ENCODE results near the gene FBLN1. TPM values are rescaled to one million over a fixed set of nuclear protein-coding genes. Genes with fewer than 3 reads are reported as not detected.

The FBLN1 gene
- total RNA-seq, 2 donors from 2014 or later = 92.8 to 354 TPM

- no peak for DNase-seq (ENCODE audit: low spot score)
- H3K27me3 ChIP-seq = no peaks in the 10 kb centered on the region
- TF ChIP-seq, protein P1, sequence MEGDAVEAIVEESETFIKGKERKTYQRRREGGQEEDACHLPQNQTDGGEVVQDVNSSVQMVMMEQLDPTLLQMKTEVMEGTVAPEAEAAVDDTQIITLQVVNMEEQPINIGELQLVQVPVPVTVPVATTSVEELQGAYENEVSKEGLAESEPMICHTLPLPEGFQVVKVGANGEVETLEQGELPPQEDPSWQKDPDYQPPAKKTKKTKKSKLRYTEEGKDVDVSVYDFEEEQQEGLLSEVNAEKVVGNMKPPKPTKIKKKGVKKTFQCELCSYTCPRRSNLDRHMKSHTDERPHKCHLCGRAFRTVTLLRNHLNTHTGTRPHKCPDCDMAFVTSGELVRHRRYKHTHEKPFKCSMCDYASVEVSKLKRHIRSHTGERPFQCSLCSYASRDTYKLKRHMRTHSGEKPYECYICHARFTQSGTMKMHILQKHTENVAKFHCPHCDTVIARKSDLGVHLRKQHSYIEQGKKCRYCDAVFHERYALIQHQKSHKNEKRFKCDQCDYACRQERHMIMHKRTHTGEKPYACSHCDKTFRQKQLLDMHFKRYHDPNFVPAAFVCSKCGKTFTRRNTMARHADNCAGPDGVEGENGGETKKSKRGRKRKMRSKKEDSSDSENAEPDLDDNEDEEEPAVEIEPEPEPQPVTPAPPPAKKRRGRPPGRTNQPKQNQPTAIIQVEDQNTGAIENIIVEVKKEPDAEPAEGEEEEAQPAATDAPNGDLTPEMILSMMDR (IDR thresholded peaks at IDR 0.05) = no peak
- no peaks in the 10 kb centered on the region for H3K9me3 ChIP-seq
- peaks cover 12% of the 10 kb centered on the region for H3K36me3 ChIP-seq
- H3K4me1 ChIP-seq = peaks cover 0 to 56% of the 10 kb centered on the region in 2 donors
- H3K27ac ChIP-seq = peak overlapping the region; percentile 64 to 77
- H3K4me3 ChIP-seq = no peak overlapping the region
Measured at GRCh38 chr22:45548247-45548840, 45.7 kb downstream of the FBLN1 start.

GRCh38 chr22:45548991-45549761 lies 46.5 kb downstream of the FBLN1 start:
- H3K36me3 ChIP-seq = peaks cover 12% of the 10 kb centered on the region
- peaks cover 0 to 63% of the 10 kb centered on the region in 2 donors for H3K4me1 ChIP-seq

DNA sequence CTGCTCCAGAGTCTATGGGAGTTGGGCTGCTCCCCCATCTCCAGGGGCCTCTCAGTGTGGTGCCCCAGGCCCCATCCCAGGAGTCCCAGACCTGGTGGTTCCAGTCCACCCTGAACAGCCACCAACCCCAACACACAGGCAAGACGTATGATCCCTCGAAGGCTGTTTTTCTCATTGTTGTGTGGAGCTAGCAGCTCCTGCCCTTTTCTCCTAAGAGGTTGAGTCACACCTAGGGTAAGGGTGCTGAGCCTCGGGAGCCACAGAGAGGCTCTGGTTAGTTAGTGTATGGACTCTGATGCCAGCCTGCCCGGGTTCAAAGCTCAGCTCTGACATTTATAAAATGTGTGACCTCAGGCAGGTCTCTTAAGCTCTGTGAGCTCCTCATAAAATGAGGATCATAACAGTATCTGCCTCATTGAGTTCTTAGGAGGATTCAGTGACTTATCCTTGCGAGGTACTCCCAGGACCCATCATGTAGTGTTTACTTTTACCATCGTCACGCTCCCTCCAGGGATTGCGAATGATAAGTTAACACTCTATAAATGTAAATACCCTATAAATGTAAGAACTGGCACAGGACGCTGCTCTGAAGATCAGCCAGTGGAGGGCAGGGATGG lies 47.2 kb downstream of the FBLN1 start:
- TF ChIP-seq, protein P1 (IDR thresholded peaks at IDR 0.05) = no peak
- Histone ChIP-seq H3K9me3 (no peaks in the 10 kb centered on the region), H3K36me3 (peaks cover 12% of the 10 kb centered on the region), H3K27me3 (no peaks in the 10 kb centered on the region), H3K4me1 (peaks cover 0 to 59% of the 10 kb centered on the region in 2 donors), H3K4me3 (no peak overlapping the region), H3K27ac (peak overlapping the region; percentile 64 to 77)
- DNase-seq (ENCODE audit: low spot score) = no peak

More at GRCh38 chr22:45548991-45549761, 46.5 kb downstream of the FBLN1 start:
- TF ChIP-seq, protein P1 (IDR thresholded peaks at IDR 0.05) = peak in 1 of 2 donors; percentile 36
- no peaks in the 10 kb centered on the region for H3K27me3 ChIP-seq
- DNase-seq (ENCODE audit: low spot score) = peak; percentile 86
- H3K4me3 ChIP-seq = no peak overlapping the region
- H3K27ac ChIP-seq = peak overlapping the region; percentile 64 to 77
- H3K9me3 ChIP-seq = no peaks in the 10 kb centered on the region

GRCh38 chr22:45550416-45550815 lies 47.7 kb downstream of the FBLN1 start:
- peaks cover 12% of the 10 kb centered on the region for H3K36me3 ChIP-seq
- H3K4me1 ChIP-seq = peaks cover 0 to 58% of the 10 kb centered on the region in 2 donors
- H3K4me3 ChIP-seq = no peak overlapping the region
- TF ChIP-seq, protein P1 (IDR thresholded peaks at IDR 0.05) = no peak
- no peaks in the 10 kb centered on the region for H3K9me3 ChIP-seq
- DNase-seq (ENCODE audit: low spot score) = no peak
- H3K27me3 ChIP-seq = no peaks in the 10 kb centered on the region
- peak overlapping the region; percentile 64 to 77 for H3K27ac ChIP-seq

DNA sequence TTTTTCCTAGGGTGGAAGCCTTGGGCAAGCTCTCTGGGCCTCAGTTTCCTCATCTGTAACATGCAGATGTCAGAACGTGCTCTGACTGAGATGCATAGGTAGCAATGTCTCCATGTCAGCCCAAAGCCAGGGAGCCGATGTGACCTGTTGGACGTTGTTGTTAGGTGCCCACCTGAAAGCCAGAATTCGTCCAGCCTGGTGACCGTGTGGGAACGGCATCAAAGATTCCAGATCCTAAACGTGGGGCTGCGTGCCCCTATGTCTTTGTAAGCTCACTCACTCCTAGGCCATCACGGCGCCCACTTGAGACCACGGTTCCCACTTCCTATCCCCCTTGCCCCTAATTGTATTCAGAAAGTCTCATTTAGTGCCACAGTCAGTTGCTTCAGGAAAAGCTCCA lies 48.2 kb downstream of the FBLN1 start:
- no peak for DNase-seq (ENCODE audit: low spot score)
- Histone ChIP-seq H3K27ac (peak overlapping the region; percentile 64 to 77), H3K27me3 (no peaks in the 10 kb centered on the region), H3K4me1 (peaks cover 0 to 58% of the 10 kb centered on the region in 2 donors), H3K9me3 (no peaks in the 10 kb centered on the region), H3K36me3 (peaks cover 12% of the 10 kb centered on the region), H3K4me3 (no peak overlapping the region)
- TF ChIP-seq, protein P1 (IDR thresholded peaks at IDR 0.05) = no peak

Measured in right atrium auricular region (tissue), 2 donors.